Measurements from ENCODE around the gene GAN.

Gene GAN

DNA sequence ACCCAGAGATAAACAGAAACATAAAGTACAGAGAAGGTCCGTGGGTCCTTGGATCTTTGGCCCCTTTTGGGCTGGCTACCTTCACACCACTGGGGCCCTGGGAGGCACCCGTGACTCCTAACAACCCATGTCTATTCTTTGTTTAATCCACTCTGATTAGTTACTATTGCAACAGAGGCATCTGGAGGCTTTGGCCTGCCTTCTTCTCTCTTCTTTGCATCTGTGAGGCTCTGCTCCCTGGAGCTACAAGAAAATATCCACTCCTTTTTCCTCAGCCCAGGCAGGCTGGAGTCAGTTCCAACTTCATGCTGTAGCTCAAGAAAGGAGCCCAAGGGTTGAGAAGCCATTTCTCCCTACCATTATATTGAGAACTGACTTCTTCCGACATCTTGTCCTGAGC is 120.3 kb downstream of the GAN start:
- DNase-seq: no peak

DNA sequence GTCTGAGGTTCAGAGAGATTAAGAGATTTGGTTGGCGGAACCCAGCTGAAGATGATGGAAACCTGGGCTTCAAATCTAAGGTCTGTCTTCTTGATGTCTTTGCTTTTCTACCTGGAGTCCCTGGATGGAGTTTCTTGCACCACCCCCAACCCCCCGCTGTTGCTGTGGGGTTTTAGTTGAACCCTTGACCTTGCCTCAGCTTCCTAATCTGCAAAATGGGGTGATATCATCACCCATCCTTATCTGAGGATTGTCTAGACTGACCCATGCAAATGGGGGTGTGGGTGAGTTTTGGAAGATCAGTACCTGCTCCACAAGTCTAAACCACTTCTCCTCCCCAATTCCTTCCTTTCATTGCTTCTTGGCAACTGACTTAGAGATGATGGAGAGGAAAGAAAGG is 120.8 kb downstream of the GAN start:
- no peak for DNase-seq

DNA sequence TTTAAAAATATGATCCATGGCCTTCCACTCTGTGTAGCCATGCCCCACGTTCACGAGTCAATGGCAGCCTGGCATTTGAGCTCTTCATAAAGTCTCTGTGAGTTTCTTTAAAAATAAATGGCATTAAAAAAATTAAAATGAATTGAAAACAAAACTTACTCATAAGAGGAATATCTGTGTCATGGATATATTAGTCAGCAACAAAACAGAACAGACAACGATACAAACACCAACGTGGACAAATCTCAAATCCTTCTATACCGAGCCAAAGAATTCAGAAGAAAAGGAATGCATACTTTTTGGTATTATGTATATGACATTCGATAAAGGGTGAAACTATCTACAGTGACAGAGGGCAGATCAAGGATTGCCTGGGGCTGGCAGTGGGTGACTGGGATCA is 121.6 kb downstream of the GAN start:
- no peak for DNase-seq

DNA sequence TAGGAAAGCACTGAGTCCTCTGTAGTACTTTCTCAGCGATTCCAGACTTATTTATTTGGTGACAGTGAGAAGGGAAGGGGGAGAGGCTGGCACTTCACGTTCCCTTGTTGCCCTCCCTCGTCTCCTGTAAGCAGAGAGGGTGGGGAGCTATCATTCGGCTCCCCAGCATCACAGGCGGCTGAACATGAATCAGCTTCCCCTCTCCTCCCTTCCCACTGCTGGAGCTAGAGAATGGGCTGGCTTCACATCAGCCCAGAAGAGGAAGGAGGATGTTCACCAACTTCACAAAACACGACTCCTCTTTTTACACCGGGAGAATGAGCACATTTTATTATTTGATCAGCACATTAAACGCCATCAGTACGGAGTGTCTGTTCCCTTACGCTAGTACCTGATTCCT is 123.1 kb downstream of the GAN start:
- DNase-seq: no peak

Data from activated gamma-delta T cell treated with Interleukin-2 at 50 U/mL for 16 hours (primary cell).